Muscle of back (tissue), 11 donors: ENCODE results near the gene HOMER2. TPM values are rescaled to one million over a fixed set of nuclear protein-coding genes. Genes with fewer than 3 reads are reported as not detected.
"Not testable (repeated sequence)": the region's sequence is repeated elsewhere in the genome, so short reads cannot be mapped to it uniquely, and the experiment has no call there.

Source experiments
- DNase-seq, 3 donors: peaks; one replicate each; pipeline versions ENCODE4 v3.0.0 to v3.0.0-alpha.2; 2013
- polyA plus RNA-seq, 10 donors: library from polyadenylated mRNA; unstranded; fragments of 120-200 nt; gene quantifications; one replicate each; pipeline ENCODE4 v1.2.1, GENCODE V29; 2013; ENCODE audit not compliant: insufficient read length in 10 of 10

HOMER2 gene
- polyA plus RNA-seq, 10 donors = 19.3 to 36.3 (median 26.6) TPM

- peak in 1 of 3 donors; percentile 22 for DNase-seq
These were observed 15.5 kb upstream of the HOMER2 start for GRCh38 chr15:82968066-82968465.

- DNase-seq = no peak
These were observed 14.2 kb upstream of the HOMER2 start for GRCh38 chr15:82966671-82967071.

- no peak for DNase-seq
These were observed 12.4 kb upstream of the HOMER2 start for GRCh38 chr15:82964890-82965289.

- DNase-seq = peak in 1 of 3 donors; percentile 31
These were observed 11.2 kb upstream of the HOMER2 start for GRCh38 chr15:82963471-82964341.

GRCh38 chr15:82960766-82961165 is 8.2 kb upstream of the HOMER2 start:
- DNase-seq = no peak

- DNase-seq = no peak
These were observed 6.9 kb upstream of the HOMER2 start for GRCh38 chr15:82959423-82959822.

GRCh38 chr15:82958638-82959037 is 6.1 kb upstream of the HOMER2 start:
- no peak for DNase-seq

GRCh38 chr15:82951472-82952157 is 905 bp downstream of the HOMER2 start:
- peak in 1 of 3 donors; percentile 10 for DNase-seq

- DNase-seq = no peak
These were observed 1.7 kb downstream of the HOMER2 start for GRCh38 chr15:82950746-82951370.

GRCh38 chr15:82950295-82950694 is 2.2 kb downstream of the HOMER2 start:
- no peak for DNase-seq

GRCh38 chr15:82946155-82946701 is 6.3 kb downstream of the HOMER2 start:
- DNase-seq = no peak

- DNase-seq = no peak
These were observed 7.2 kb downstream of the HOMER2 start for GRCh38 chr15:82945326-82945725.

GRCh38 chr15:82944821-82945220 is 7.7 kb downstream of the HOMER2 start:
- DNase-seq = no peak

GRCh38 chr15:82944056-82944455 is 8.5 kb downstream of the HOMER2 start:
- no peak for DNase-seq

- DNase-seq = no peak
These were observed 9.3 kb downstream of the HOMER2 start for GRCh38 chr15:82943176-82943575.

- DNase-seq = no peak
These were observed 9.8 kb downstream of the HOMER2 start for GRCh38 chr15:82942691-82943090.

- not testable (repeated sequence) for DNase-seq
These were observed 12.8 kb downstream of the HOMER2 start for GRCh38 chr15:82939678-82940077.

- no peak for DNase-seq
These were observed 14.8 kb downstream of the HOMER2 start for GRCh38 chr15:82937712-82938058.

- DNase-seq = peak in 1 of 3 donors; percentile 49
These were observed 15.4 kb downstream of the HOMER2 start for GRCh38 chr15:82936966-82937711.

GRCh38 chr15:82935382-82935781 is 17.1 kb downstream of the HOMER2 start:
- no peak for DNase-seq

- DNase-seq = no peak
These were observed 18.2 kb downstream of the HOMER2 start for GRCh38 chr15:82934100-82934880.
